ENCODE results near the gene MCF2L2.

Gene MCF2L2

GRCh38 chr3:183259087-183259486 lies 169.3 kb downstream of the MCF2L2 start:
- CTCF ChIA-PET, result interaction anchor here (1.3 kb wide), 1 partner anchor 13 kb away, joined by 4 read pairs; no protein-coding TSS in a partner anchor
- no peak for TF ChIP-seq CTCF (IDR thresholded peaks at IDR 0.05; ENCODE audit: control extremely low read depth, extremely low read depth, low read depth, missing control alignments)
- POLR2A ChIA-PET, result no interaction called here
- no peak for DNase-seq (ENCODE audit: extremely low spot score)

GRCh38 chr3:183255348-183255730 lies 173.1 kb downstream of the MCF2L2 start:
- POLR2A ChIA-PET, result no interaction called here
- no peak for TF ChIP-seq CTCF (IDR thresholded peaks at IDR 0.05; ENCODE audit: control extremely low read depth, extremely low read depth, low read depth, missing control alignments)
- no peak for DNase-seq (ENCODE audit: extremely low spot score)
- CTCF ChIA-PET, result interaction anchor here (1.0 to 1.6 kb wide), 2 partner anchors 71 to 82 kb away, joined by 3 to 4 read pairs; no protein-coding TSS in a partner anchor

- no peak for TF ChIP-seq CTCF (IDR thresholded peaks at IDR 0.05; ENCODE audit: control extremely low read depth, extremely low read depth, low read depth, missing control alignments)
- no peak for DNase-seq (ENCODE audit: extremely low spot score)
- ChIA-PET POLR2A (no interaction called here), CTCF (interaction anchor here (1.0 to 1.6 kb wide), 2 partner anchors 70 to 83 kb away, joined by 3 to 4 read pairs; no protein-coding TSS in a partner anchor)
Observed at GRCh38 chr3:183254487-183255347, 173.7 kb downstream of the MCF2L2 start.

- TF ChIP-seq CTCF (IDR thresholded peaks at IDR 0.05; ENCODE audit: control extremely low read depth, extremely low read depth, low read depth, missing control alignments), result peak; percentile 21
- POLR2A ChIA-PET, result no interaction called here
- peak; percentile 41 for DNase-seq (ENCODE audit: extremely low spot score)
- CTCF ChIA-PET, result interaction anchor here (2.5 kb wide), 1 partner anchor 129 kb away, joined by 11 read pairs; no protein-coding TSS in a partner anchor
Observed at GRCh38 chr3:183253528-183254486, 174.6 kb downstream of the MCF2L2 start.

GRCh38 chr3:183252973-183253527 lies 175.4 kb downstream of the MCF2L2 start, which contains the start of gene B3GNT5:
TSS of gene B3GNT5 (plus strand) at chr3:183253253. CDS start at chr3:183269799, 16,546 bp downstream.
- no peak for DNase-seq (ENCODE audit: extremely low spot score)
- TF ChIP-seq CTCF (IDR thresholded peaks at IDR 0.05; ENCODE audit: control extremely low read depth, extremely low read depth, low read depth, missing control alignments), result no peak
- CTCF ChIA-PET, result interaction anchor here (2.5 kb wide), 1 partner anchor 130 kb away, joined by 11 read pairs; no protein-coding TSS in a partner anchor
- POLR2A ChIA-PET, result no interaction called here
